8988T (cell line): ENCODE measurements around the gene PROCA1.

ENCODE experiments used
- DNase-seq: peaks from one replicate; pipeline ENCODE4 v3.0.0; 2011

PROCA1 gene, protein sequence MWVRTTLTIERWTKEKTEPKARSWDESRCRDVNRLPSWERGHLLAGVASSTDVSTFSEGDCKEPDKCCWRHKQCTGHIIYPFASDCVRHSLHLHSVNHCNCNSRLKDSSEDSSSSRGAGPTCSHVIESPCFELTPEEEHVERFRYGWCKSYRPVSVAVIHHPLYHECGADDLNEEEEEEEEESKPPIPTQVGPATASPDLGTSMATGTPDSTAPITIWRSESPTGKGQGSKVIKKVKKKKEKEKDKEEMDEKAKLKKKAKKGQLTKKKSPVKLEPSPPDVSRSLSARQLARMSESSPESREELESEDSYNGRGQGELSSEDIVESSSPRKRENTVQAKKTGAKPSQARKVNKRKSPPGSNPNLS

DNA sequence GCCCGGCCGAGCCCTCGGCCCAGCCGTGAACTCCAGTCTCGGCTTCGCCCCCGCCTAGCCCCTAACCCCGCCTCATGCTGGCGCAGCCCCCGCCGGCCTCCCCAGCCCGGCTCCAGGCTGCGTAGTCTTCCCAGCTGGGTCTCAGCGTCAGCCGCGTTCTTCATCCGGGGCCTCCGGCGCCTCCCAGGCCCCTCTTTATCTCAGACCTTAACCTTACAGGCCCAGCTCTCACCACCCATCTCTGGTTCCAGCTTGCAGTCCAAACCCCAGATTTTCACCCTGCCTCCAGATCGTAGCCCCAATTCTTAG, at the start of gene PROCA1:
Gene PROCA1 (minus strand): TSS at position 166 of the 309 bp plus-strand sequence. CDS start 228 bp downstream, outside the sequence.
- no peak for DNase-seq

- DNase-seq: no peak
Observed at GRCh38 chr17:28760601-28761562, 49.2 kb upstream of the PROCA1 start.

DNA sequence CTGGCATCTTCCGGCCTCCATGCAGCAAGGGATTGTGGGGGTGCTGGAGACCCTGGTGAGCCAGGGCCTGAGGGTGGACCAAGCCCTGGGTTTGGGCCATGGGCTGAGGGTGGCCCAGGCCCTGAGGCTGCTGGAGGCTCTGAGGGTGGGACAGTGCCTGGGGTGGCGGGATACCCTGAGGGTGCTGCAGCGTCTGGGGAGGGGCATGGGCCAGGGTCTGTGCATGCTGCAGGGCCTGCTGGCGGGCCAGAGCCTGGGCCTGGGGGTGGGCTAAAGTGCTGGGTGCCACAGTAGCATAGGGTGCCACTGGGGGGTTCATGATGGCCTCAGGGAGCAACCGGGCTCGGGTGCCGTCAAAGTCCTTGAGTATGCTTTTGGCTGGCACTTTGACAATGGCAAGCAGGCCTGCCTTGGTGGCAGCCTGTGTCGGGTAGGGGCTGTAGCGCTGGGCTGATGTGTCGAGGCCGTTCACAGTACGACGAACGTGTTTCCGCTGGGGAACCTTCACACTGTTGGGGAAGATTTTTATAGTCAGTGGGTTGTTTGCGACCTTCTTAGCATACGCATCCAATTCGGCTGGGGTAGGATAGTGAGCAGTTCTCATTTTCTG, 47.7 kb upstream of the PROCA1 start:
- no peak for DNase-seq

GRCh38 chr17:28758411-28759121, 46.9 kb upstream of the PROCA1 start:
- DNase-seq: no peak

DNA sequence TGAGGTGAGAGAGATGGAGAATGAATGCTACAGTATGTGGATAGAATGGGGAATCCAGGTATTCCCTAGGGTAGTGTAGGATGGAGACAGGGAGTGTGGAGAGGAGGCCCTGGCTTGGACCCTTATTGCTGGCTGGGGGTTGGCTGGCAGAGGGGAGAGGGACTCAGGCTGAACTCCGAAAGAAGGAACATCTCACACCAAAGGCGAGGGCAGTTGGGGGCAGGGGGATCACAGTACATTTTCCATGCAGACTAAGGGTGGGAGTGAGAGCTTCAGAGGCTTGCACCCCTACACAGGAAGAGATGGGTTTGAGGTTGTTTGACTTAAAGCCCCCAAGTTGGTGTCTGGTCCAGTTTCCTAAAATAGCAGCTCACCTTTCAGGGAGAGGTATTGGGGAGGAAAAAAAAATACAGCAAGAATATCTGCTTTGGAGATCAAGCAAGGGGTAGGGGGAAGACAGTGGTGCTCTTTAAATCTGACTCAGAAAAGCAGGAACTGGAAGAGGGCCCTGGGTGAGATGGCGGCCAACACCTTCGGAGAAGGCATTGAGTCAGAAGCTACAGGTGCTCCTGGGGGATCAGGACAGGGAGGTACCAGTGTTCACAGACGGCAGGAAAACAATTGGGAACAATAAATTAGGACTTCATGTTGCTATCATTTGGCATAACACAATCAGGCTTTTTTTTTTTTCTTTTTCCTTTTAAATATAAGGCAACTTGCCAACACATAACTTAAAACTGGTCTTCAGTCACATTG, 44.5 kb upstream of the PROCA1 start:
- DNase-seq: no peak

GRCh38 chr17:28755486-28755885, 43.8 kb upstream of the PROCA1 start:
- no peak for DNase-seq

DNA sequence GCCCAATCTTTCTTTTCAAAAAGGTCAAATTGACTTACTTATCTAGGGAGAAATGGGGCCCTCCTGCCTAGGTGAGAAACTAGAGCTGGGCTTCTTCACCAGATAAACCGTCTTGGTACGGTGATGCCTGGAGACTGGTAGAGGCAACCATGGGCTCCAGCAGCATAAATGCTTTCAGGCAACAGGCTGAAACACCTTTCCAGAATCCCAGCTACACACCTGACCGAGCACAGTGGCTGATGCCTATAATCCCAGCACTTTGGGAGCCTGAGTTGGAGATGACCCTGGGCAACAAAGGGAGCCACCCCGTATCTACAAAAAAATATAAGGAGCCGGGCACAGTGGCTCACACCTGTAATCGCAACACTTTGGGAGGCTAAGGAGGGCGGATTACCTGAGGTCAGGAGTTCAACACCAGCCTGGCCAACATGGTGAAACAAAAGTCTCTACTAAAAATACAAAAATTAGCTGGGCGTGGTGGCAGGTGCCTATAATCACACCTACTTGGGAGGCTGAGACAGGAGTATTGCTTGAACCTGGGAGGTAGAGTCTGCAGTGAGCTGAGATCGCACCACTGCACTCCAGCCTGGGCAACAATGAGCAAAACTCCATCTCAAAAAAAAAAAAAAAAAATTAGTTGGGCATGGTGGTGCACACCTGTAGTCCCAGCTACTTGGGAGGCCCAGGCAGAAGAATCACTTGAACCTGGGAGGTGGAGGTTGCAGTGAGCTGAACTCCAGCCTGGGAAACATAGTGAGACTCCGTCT, 40.1 kb upstream of the PROCA1 start:
- DNase-seq: no peak

GRCh38 chr17:28750178-28751047, 38.7 kb upstream of the PROCA1 start:
- peak; percentile 81 for DNase-seq

GRCh38 chr17:28749516-28750177, 38.0 kb upstream of the PROCA1 start:
- no peak for DNase-seq

DNA sequence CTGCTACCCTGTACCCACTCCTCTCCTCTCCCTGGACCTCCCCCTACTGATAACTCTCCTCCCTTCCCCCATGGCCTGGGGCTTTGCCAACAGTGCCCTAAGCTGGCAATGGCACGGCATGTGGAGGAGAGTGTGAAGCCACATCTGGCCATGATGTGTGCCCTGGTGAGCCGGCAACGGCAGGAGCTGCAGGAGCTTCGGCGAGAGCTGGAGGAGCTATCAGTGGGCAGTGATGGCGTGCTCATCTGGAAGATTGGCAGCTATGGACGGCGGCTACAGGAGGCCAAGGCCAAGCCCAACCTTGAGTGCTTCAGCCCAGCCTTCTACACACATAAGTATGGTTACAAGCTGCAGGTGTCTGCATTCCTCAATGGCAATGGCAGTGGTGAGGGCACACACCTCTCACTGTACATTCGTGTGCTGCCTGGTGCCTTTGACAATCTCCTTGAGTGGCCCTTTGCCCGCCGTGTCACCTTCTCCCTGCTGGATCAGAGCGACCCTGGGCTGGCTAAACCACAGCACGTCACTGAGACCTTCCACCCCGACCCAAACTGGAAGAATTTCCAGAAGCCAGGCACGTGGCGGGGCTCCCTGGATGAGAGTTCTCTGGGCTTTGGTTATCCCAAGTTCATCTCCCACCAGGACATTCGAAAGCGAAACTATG, 37.3 kb upstream of the PROCA1 start:
- no peak for DNase-seq

GRCh38 chr17:28747801-28748750, 36.4 kb upstream of the PROCA1 start:
- no peak for DNase-seq

GRCh38 chr17:28747051-28747691, 35.5 kb upstream of the PROCA1 start:
- DNase-seq: no peak

- no peak for DNase-seq
Observed at GRCh38 chr17:28746611-28747050, 34.9 kb upstream of the PROCA1 start.

GRCh38 chr17:28745786-28746411, 34.2 kb upstream of the PROCA1 start:
- DNase-seq: no peak

DNA sequence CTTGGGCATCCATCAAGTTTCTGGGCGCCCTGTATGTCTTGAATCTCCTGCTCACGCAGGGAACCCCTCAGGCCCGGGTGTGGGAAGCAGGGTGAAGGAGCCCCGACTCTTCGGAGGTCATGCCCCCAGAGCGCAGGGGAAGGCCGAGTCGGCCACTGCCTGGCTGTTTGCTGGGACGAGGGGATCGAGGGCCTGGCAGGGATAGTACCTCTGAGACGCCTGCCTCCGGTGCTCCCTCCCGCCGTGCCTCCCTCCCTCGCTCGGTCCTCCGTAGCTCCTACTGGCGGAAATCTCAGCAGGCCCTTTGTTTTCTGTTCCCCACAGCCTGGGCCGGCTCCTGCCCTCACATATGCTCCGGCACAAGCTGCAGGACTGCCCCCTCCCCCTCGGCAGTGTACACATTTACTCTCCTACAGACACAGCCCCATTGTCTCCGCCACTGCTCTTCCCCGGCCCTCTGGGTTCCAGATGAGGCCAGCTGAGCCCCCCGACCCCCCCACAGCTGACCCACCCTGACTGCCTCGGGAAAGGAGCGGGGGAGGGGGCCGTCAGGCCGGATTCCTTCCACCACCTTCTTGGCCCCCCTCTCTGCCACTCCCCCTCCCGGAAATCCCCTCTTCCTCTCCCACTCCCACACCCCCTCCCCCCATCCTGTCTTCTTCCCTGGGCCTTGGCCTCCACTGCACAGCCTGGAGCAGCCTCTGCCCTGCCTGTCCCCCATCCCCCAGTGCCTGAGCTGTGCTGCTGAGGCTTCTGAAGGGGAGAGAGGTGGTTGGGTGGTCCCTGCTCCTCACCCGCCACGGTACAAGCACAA, 33.5 kb upstream of the PROCA1 start:
- no peak for DNase-seq
